GM19023 (cell line): Measurements from ENCODE around the gene GMCL2.
A peak's percentile ranks its signal among the peaks of the same experiment; 100 is the strongest.

Experiments
- ATAC-seq: cut with Tn5 transposase; IDR thresholded peaks from one replicate; pipeline ENCODE4 v1.9.1; 2021; ENCODE audit warnings: mild to moderate bottlenecking, moderate library complexity; ENCODE audit not compliant: unreplicated experiment

GMCL2 gene

GRCh38 chr5:178145965-178146820 lies 41.0 kb downstream of the GMCL2 start:
- ATAC-seq: peak; percentile 56

GRCh38 chr5:178143901-178144300 lies 43.3 kb downstream of the GMCL2 start:
- ATAC-seq: no peak

- ATAC-seq: no peak
These were observed 43.9 kb downstream of the GMCL2 start for GRCh38 chr5:178143246-178143645.

GRCh38 chr5:178142642-178143041 lies 44.5 kb downstream of the GMCL2 start:
- ATAC-seq: no peak

GRCh38 chr5:178141550-178141949 lies 45.6 kb downstream of the GMCL2 start:
- ATAC-seq: no peak

GRCh38 chr5:178137991-178138390 lies 49.2 kb downstream of the GMCL2 start:
- no peak for ATAC-seq

GRCh38 chr5:178136990-178137389 lies 50.2 kb downstream of the GMCL2 start:
- ATAC-seq: no peak
